SKM-1 treated with dmso at 0.1 percent for 144 hours (cell line): ENCODE results near the gene CDT1.
A peak's percentile ranks its signal among the peaks of the same experiment; 100 is the strongest.

Source experiments
- DNase-seq: peaks from one replicate; lab custom pipeline; 2025; ENCODE audit not compliant: unreplicated experiment; lab: John Stamatoyannopoulos, UW

CDT1 gene

DNA sequence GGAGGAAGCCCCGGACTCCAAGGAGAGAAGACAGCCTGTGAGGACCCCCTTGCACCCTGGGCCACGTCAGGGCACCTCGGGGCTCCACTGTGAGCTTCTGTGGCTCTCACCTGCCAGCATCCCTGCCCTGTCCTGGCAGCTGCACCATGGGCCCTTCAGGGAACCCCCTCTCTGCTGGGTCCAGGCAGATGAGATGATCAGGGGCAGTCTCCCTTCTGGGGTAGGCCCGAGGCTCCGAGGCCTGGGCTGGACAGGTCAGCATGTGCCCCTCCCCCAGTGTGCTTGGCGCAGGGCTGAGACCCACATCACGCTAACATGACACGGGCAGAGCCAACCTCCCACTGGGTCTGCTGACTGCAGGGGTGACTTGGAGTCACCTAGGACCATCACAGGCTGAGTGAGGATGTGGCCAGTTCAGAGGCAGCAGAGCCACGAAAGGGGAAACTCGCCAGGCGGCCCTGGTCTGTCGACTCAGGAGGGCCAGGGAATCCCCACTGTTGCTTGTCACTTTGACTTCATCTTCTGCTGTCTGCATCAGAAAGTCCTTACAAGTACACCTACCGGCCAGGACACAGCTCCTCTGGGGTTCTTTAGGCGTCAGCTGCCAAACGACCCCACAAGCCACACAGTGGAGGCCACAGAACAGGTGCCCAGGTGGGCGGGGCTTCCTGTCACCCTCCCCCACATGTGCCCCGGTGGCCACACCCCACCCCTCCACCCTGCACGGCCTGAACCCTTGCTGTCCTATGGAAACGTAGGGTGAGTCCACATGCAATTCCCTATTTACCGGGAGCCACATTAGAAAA is 50.9 kb downstream of the CDT1 start:
- DNase-seq: no peak

GRCh38 chr16:88855176-88855575 is 51.6 kb downstream of the CDT1 start:
- no peak for DNase-seq

DNA sequence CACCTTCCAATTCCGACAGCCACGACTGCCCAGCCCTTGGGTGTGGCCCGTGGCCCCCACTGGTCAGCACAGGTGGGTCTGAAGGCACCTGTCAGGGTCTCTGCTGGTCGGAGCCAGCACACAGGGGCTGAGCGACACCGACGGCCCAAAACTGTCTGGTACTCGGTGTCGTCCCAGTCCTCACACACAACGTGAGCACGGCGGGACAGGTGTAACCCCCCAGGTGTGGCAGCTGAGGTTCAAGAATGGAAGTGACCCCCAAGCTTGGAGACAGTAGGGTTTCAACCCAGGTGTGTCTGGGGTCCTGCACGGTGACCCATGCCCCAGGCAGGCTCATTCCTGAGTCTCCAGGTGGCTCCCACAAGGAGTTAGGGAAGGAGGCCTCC is 52.1 kb downstream of the CDT1 start:
- DNase-seq: no peak

DNA sequence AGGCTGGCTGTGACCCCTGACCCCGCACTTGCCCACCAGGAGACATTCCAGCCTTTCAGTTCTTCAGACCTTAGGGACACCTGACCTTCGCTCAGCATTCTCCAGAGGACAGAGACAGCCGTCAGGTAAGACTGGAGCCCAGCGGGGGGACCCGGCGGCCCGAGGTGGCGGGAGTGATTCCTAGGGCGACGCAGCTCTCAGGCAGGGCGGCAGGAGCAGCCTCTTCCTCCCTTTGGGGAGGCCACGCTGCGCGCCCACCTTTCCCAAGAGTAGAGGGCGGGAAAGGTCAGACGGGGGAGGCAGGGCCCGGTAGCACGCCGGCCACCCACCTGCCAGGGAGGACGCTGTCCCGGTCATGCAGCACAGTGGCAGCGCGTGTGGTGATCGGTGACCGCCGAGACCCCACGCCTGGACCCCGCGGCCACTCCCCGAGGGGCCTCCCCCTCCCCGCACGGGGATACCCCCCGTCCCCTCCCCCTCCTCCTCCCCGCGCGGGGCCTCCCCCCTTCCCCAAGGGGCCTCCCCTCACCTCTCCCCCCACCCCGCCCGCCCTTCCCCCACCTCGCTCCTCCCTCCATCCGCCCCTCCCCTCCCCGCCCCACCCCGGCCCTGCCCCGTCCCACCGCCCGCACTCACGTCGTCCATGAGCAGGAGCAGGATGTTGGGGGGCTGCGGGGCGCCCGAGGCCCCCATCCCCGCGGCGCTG is 52.7 kb downstream of the CDT1 start:
- DNase-seq: no peak

DNA sequence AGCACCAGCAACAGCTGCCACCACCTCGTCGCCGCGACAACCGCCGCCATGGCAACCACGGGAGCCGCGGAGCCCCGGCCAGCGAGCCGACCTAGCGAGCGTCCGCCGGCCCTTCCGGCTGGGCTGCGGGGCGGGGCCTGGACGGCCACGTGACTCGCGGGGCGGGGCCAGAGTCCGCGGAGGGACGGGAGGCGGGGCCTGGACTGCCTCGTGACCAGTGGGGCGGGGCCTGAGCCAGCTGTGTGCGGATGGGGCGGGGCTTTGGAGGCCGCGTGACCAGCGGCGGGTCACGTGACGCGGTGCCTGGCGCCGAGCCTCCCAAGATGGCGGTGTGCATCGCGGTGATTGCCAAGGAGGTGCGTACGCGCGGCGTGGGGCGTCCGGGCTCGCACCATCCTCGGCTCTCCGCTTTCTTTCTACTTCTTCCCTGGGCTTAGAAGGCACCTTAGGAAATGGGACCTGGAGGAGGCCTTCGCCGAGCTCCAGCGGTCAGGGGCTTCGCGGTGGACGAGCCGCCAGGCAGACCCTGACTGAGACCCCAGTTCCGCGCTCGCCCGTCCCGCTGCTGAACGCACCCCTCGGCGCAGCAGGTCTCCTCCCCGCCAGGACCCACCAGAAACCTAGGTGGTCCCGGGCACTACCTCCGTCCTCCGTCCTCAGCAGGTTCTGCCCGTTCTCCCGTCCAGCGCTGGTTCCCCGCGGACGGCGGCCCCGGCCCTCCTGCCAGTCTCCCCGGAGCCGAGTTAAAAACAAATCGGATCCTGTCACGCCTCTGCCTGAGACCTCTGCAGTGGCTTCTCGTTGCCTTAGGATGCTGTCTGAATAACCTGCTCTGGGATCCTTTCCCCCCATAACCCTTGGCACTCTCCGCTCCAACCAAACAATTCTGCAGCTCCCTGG is 53.5 kb downstream of the CDT1 start, which contains the start of the genes GALNS and TRAPPC2L:
Gene GALNS, minus strand, starts transcription at position 120 of the 900 bp plus-strand sequence. Its CDS starts 70 bp downstream, at position 50.
Gene TRAPPC2L, plus strand, starts transcription at position 300 of the 900 bp plus-strand sequence. Its CDS starts 24 bp downstream, at position 324.
- DNase-seq: peak; percentile 92

GRCh38 chr16:88857728-88858339 is 54.2 kb downstream of the CDT1 start:
- DNase-seq: peak; percentile 78
